GM21515 (cell line): ENCODE measurements around the gene NEK11.

Experiments
- ATAC-seq: cut with Tn5 transposase; IDR thresholded peaks from one replicate; pipeline ENCODE4 v1.9.1; 2021; ENCODE audit not compliant: unreplicated experiment

NEK11 gene

DNA sequence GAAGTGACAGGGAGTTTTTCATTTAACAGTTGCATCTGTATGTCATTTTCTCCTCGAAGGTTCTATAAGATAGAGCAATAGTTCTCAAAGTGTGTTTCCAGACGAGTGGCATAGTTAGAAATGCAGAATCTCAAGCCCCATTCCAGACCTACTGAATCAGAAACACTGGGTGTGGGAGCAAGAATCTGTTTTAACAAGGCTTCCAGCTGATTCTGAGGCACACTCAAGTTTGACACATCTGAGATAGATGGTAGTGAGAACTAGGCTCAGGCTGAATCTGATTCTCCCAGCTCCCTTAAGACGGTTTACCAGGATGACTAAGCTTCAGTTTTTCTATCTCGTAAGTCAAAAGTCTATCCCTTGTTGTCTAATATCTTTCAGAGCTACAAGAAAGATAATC lies 195.1 kb downstream of the NEK11 start:
- no peak for ATAC-seq

DNA sequence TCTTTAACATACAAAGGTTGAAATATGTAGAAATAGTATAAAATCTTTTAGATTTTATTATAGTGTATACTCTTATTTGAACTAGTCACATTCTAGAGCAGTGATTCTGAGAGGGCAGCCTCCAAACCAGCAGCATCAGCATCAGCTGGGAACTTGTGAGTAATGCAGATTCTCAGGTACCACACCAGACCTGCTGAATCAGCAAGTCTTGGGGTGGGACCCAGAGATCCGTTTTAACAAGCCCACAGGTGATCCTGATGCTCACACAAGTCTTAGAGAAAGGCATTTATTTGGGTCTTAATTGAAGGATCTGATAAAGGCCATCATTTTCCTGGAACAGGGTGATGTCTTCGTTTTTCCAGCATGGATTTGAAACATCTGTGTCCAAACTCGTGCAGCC lies 195.9 kb downstream of the NEK11 start:
- no peak for ATAC-seq

DNA sequence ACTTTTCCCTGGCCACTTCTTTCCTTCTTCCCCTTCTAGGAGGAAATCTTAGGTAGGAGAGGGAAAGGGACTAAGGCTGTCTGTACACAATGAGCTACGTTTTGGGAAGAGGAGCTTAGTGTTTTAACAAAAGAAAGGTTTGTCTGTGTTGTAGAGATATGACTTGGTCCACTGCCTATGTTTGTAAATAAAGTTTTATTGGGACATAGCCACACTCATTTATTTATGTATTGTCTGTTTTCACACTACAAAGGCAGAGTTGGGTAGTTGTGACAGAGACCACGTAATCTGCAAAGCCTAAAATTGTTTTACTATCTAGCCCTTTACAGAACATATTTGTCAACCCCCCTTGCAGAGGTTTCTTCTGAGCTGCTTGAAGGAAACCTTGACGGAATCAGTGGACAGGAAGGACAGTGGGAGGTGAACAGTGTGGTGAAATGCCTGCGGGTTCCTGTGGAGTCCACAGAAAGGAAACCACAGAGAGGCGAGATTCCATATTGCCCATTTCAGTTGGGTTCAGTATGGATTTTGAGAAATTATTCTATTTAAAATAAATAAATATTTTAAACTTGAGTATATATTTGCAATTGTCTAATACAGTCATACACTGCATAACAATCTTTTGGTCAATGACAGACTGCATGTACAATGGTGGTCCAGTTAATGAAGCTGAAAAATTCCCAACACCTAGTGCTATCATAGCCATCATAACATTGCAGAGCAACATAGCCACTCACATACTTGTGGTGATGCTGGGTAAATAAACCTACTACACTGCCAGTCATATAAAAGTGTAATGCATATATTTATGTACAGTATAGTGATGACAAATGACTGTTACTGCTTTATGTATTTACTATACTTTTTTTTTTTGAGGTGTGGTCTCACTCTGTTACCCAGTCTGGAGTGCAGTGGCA lies 197.0 kb downstream of the NEK11 start:
- ATAC-seq = no peak

DNA sequence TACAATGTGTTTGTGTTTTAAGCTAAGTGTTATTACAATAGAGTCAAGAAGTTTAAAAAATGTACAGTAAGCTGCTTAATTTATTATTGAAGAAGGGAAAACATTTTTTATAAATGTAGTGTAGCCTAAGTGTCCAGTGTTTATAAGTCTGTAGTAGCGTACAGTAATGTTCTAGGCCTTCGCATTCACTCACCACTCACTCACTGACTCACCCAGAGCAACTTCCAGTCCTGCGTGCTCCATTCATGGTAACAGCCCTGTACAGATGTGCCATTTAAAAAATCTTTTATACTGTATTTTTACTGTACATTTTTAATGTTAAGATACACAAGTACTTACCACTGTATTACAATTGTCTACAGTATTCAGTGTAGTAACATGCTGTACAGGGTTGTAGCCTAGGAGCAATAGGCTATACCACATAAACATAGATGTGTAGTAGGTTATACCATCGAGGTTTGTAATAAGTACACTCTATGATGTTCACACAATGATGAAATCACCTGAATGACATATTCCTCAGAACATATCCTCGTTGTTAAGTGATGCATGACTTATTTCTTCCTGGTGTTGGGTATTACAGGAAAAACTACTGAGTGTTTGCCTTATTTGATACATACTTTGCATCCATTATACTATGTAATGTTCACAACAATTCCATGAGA lies 198.3 kb downstream of the NEK11 start:
- ATAC-seq = no peak

DNA sequence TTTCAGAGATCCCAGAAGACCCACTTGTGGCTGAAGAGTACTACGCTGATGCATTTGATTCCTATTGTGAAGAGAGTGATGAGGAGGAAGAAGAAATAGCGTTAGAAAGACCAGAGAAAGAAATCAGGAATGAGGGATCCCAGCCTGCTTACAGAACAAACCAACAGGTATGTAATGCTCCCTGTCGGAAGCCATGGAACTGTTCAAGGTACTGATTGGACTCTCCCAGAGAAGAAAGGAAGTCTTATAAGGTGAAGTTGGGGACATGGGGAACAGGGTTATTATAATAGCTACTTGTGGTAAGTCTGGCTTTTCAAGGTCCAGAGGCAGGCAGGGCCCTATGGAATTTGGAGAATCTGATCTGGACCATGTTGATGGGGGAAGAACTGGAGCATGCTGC lies 201.8 kb downstream of the NEK11 start:
- ATAC-seq = no peak

DNA sequence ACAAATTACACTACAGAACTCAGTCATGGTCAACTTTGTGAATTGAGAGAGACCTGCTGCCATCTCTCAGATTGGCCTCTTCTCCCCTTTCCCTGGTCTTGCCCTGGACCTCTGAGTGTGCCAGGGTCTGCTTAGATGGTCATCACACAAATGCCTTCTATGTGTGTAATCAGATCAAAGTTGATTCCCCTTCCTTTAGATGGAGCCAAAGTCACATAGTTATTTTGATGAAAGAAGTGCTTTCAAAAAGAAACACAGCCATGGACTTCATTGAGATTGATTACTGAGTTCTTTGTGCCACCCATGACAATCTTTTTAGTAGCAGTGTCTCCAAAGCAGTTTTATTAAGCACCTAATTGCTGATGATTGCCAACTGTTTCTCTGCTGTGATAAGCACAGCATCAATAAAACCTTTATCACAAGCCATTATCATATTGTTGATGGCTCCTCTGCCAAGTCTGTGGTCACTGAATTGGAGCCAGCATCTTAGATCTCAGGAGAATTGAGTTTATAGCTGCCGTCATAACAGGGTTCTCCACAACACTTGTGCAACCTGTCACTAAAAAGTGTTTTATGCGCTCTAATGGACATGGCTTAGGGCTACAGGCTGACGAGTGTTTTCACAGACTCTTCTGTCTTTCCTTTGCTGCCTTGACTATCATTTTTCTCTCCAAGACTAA lies 205.2 kb downstream of the NEK11 start:
- ATAC-seq = no peak

DNA sequence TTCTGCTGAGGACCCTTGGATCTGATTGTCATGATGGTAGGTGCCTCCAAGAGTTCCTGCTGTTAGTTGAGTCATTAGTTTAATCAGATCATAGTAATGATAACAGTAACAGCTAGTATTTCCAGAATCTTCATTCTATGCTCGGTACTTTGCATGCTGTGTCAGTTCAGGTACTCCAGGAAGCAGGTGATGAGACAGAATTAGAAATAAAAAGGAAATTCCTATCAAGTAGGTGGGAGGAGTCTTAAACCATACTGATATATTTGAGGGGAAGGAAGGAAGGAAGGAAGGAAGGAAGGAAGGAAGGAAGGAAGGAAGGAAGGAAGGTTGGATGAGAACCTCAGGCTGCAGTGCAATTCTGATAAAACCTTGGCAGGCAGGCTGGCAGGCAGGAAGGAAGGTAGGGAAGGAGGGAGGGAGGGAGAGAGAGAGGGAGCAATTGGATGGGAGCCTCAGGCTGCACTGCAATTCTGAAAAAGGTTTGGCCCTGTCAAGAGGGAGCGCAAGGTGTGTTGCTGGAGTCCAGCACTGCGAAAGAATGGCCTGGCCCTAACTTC lies 206.1 kb downstream of the NEK11 start:
- no peak for ATAC-seq

DNA sequence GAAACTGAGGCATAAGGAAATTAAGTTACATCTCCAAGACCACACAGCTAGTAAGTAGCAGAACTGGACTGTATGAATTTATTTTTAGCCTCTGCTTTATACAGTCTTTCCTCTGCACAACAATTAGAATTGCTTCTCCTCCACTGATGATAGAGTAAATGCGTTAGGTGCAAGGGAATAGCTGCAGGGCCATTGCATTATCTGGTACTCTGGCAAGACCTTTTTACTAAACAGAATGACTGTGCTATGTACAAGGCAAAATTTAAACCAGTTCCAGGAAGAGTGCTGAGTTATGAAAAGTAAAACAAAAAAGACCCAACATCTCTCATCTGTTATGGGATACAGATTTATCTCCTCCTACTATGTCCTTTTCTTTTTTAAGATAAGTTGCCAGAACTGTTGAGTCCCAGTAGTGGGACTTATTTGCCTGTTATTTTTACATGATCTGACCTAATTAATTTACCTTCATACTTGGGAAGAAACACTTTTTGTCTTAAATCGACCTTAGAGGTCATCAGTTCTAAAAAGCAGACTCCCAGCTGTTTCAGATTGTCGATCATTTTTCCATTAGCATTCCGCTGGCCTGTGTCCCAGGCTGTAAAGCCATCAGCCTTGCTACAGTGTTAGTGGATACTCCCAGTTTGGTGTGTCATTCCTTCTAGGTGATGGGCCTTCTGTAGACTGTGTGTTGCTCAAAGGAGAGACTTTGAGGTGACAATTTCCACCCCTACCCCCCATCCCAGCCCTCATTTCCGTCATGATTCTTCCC lies 207.4 kb downstream of the NEK11 start:
- no peak for ATAC-seq

DNA sequence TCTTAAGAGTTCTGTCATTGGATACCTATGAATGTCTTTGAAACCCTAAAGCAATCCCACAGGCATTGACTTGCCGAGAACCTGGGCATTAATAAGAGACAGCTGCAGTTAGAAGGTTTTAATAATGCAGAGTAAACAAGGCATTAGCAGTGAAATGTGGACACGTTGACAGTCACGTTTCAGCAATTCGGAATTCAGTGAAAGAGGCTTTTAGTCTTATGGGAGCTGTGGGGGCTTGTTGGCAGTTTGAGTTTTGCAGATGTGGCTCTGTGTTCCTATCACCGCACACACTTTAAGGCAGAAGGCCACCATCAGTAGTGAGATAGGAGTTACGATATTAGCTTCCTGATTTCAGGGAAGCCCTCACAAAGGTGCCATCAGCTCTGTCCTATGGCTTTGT lies 209.7 kb downstream of the NEK11 start:
- ATAC-seq = no peak

DNA sequence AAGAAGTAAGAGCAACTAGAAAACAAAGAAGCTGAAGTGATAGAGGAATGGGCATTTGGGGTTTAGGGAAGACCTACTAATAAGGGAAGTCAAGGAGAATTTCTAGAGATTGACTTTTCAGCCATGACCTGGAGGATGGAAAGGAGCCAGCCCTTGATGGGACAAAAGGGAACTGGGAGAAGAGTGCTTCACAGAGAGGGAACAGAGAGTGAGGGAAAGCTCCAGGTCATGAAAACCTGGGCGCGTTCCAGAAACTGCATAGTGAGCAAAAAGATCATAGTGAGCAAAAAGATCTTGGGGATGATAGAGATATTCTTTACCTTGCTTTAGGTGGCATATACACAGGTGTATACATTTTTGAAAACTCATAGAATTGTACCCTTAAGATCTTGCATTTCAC lies 211.8 kb downstream of the NEK11 start:
- no peak for ATAC-seq

DNA sequence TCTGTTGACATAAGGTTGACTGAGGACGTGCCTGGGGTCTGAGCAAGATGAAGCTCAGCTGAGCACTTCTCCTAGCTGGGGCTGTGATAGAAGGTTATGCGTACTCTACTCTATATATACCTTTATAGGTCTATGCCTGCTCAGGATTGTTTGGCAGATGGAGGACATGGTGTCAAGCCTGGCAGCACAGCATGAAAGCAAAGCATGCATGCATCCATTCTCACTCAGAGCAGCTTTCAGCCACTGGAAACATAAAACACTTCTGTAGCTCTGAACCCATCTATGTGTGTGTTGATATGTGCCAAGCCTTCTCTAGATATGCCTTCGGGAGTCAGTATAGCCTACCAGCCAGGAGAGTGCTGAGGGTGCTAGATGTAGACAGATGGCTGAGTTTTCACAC lies 212.6 kb downstream of the NEK11 start:
- no peak for ATAC-seq

DNA sequence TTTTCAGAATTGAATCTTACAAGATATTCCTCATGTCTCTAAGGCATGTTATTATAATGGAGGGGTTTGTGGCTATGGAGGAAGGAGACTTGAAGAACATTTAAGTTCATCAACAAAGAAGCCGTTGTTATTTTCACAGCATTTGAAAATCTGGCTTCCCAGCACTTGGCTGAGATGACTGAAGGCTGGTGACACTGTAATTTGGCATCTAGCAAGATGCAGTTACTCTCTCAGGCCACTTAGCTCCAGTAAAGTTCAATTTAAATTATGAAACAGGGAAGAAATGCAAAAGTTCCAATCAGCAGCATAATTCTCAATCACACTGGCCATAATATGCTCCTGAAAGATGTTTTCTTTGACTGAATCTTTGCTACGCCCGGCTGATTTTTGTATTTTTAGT lies 215.5 kb downstream of the NEK11 start:
- ATAC-seq = no peak

DNA sequence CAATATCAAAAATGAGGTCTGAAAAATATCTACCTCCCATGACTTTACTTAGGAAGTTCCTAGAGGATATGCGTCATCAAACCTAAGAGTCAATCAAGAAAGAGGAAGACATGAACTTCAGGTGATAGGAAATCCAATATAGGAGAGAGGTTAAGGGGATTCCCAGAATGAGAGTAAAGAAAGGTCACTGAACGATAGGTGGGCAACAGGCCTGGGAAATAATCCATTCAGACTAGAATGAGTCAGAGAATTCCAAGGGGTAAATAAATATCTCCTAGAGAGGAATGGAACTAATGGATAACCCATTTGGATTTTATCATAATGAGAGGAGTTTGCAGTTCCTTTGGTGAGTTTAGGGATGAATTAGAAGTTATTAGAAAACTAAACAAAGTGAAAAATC lies 223.8 kb downstream of the NEK11 start:
- ATAC-seq = no peak

DNA sequence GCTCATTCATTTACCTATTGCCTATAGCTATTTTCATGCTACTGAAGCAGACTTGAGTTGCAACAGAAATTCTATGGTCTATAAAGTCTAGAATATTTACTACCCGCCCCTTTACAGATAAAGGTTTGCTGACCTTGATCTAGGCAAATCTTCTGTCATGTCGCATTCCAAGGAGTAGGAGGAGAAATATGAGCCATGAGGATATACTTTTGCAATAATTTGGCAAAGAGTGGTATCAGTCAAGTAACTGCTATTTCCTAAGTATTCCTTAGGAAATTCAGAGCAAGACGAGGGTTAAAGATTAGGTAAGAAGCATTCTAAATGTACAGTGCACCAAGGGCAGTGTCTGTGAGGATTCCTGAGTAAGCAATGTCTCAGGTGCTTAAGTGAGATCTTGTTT lies 233.8 kb downstream of the NEK11 start:
- ATAC-seq = no peak

DNA sequence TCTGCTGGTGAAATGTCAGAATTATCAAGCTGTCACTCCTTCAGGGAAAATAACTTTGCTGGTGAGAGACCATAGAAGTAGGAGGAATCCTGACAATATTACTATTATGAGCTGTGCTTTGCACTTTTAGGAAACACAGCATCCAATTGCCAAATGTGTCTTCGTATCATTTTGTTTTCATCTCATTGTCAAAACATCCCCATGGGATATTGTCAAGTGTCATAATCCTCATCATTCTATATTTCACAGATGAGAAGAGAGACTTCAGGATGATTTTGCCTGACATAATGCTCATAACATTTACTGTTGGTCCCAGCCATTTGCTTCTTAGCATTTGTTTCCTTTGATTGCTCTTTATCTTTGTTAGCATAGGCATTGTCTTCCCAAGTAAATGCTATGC lies 234.4 kb downstream of the NEK11 start:
- ATAC-seq = no peak

DNA sequence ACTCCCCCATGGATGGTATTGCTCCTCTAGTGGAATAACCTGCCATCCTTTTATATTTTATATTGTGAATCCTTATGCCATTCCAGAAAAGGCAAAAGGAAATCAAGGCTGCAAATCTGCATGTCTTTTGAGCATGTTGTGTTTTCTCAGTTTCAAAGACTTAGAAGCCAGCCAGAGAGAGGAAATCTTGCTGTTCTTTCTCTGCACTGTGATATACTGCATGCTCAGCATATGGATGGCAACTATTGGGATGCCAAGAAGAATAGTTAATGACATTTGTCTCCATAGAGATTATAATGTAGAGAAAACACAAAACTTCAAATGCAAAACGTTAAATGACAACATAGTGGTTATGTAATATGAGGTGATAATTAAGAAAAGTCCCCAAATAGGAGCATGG lies 248.9 kb downstream of the NEK11 start:
- ATAC-seq = no peak

DNA sequence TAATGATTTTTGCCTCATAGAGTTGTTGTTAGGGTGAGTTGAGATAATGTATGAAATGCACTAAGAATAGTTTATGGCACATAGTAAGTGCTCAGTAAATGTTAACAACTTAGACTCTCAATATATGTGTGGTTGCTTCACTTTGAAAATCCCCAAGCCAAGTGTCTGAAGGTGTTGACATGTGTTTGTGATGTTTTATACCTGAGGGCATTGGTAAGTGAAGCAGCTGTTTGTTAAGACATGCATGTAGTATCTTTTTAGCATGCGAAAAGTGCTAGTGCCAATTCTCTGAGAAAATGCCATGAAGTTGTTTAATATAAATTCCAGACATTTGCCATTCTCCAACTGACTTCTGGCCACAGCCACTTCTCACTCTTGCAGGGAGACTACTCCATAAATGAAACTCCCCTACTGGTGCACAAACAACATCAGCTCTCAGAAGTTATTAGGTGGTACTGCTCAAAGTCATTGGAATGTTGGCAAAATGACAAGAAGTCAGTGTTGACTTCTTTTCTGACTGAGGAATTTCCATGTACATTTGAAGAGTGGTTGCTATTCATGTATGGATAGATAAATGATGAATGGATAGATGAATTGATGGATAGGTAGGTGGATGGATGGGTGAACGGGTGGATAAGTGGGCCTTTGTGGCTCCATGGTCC lies 251.3 kb downstream of the NEK11 start:
- no peak for ATAC-seq

DNA sequence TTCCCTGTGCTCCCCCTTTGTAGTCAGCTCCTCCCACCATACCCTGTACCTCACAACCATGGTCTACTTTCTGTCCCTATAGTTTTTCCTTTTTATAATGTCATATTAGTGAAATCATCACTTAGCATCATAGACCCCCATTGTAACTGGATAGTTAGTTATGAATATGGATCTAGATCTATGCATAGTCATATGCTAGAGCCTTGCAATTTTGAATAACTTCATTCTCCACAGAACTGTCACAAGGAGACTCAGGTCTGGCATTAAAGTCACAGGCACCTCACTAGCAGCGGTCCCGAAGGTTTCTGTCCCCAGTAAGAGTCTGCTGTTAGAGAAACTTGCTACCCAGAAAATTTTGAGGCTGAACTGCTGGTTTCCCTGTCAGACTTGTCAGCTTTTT lies 252.9 kb downstream of the NEK11 start:
- no peak for ATAC-seq

DNA sequence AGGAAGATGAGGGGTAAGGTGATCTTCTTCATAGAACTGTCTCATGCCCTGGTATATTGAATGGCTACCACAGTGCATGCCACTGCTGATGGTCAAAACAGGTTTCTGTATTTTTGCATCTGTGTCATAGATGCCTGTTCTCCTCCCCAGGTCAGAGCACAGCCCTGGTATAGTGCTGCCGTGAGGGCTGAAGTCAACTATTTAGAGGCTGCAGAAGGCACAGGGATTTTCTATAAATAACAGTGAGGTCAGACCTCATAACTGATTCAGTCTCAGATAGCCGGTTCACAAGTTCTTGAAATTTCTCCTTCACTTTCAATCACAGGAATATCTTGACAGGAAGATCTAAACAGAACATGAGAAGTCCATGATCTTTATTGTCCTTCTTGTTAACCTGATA lies 255.7 kb downstream of the NEK11 start:
- no peak for ATAC-seq

DNA sequence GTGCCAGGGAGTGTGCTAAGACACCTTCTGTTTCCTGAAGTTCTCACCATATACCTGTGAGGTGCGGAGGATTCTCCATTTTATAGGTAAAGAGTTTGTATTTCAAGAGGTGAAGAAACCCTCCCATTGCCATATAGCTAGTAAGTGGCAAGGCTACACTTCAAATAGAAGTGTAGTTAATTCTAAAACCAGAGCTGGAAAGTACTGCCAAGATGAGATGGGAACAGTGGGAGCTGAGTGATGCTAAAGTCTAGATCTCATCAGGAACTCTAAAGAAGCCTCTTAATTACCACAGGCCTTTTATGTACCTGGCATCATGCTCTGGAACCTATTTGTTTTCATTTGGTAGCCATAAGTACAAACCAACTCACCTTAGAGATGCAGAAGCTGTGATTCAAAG lies 256.3 kb downstream of the NEK11 start:
- ATAC-seq = no peak
